ENCODE results near the gene SMIM38.

GRCh38 chr11:69137151-69137844 is 18.4 kb upstream of the SMIM38 start:
- no peak for TF ChIP-seq POLR2A (IDR thresholded peaks at IDR 0.05)
- TF ChIP-seq CTCF (IDR thresholded peaks at IDR 0.05) = no peak

All from breast epithelium (tissue), 3 donors.